GM19468 (cell line): ENCODE results near the gene ACADSB.

Experiments
- ATAC-seq: cut with Tn5 transposase; IDR thresholded peaks from one replicate; pipeline ENCODE4 v1.9.1; 2021; ENCODE audit warnings: mild to moderate bottlenecking, moderate library complexity, moderate number of reproducible peaks; ENCODE audit not compliant: unreplicated experiment; ENCODE audit errors: extremely low read depth

The ACADSB gene

DNA sequence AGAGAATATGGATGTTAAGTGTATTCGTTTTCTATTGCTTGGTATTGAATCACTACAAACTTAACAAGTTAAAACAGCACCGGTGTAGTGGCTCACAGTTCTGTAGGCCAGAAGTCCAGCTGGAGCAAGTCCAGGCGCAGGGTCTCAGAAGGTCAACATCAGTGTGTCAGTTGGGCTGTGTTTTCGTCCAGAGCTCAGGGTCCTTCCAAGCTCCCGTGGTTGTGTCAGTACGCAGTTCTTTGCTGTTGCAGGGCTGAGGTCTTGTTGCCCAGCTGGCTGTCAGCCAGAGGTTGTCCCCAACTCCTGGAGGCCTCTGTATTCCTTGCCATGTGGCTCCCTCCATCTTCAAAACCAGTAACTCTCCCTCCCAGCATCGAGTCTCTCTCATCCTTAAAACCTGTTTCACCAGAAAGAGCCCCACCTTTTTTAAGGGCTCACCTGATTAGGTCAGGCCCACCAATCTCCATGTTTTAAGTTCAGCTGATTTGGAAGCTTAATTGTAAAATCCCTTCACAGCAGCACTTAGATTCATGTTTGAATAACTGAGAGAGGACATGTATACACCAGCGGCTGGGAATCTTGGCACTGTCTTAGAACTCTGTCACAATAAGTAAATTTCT lies 26.8 kb downstream of the ACADSB start:
- ATAC-seq, result no peak

GRCh38 chr10:123038782-123039631 lies 30.2 kb downstream of the ACADSB start:
- ATAC-seq, result no peak

DNA sequence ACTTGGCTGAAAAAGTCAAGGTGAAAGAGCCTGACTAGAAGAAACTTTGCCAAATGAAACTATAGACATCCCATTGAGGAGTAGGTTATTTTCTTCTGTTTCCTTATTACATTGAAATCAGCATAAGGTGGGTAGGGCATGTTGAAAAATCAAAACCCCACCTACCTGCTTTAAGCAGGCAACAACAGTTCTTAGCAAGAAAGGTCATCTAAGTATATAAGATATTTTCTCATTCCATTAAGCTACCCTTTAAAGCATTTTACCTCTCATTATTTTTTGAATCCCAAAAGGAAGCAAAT lies 30.8 kb downstream of the ACADSB start:
- no peak for ATAC-seq

DNA sequence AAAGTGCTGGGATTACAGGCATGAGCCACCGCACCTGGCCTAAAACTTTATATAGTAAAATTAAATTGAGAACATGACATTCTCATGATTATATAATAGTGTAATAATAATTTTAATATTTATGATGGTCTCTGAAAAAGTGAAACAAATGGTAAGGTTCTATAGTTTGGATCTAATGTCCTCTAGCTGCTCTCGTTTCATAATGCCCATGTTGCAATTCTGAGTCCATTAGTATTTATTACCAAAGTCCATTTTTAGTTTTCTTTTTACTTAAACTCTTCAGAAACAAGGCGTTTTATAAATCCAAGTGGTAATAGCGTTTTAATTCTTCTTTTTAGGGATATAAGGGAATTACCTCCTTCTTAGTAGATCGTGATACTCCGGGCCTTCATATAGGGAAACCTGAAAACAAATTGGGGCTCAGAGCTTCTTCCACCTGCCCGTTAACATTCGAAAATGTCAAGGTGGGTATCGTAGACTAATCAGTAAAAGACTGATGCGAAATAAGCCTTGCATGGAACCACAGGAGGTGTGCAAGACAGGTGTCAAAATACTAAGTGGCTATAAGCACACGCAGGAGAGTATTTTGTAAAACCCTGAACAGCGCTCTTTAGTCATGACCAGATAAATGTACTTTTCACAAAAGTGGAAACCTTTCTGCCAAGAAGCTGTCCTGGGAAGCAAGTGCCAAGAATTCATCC lies 34.1 kb downstream of the ACADSB start:
- ATAC-seq, result no peak

GRCh38 chr10:123043409-123043925 lies 34.7 kb downstream of the ACADSB start:
- ATAC-seq, result no peak

- ATAC-seq, result no peak
Measured at GRCh38 chr10:123044391-123044790, 35.6 kb downstream of the ACADSB start.

- ATAC-seq, result no peak
Measured at GRCh38 chr10:123045961-123046731, 37.3 kb downstream of the ACADSB start.

- ATAC-seq, result no peak
Measured at GRCh38 chr10:123057968-123058367, 49.2 kb downstream of the ACADSB start.

DNA sequence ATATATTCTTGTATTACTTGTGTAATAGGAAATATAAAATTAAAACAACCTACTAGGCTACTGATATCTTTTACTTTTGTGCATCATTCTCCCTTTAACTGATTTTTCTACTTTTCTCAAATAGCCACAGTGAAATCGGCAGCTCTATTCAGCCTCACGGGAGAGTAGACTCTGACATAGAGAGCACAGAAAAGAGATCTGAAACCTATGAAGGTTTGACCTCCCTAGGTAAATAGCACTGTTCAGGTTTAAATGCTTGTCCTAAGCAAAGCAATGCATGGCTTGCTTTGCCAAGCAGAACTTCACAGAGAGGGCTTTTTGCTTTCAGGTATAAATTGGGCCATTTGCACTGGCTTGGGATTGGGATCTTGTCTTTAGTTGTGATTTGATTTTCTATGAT lies 53.1 kb downstream of the ACADSB start:
- ATAC-seq, result no peak

GRCh38 chr10:123062726-123063125 lies 53.9 kb downstream of the ACADSB start:
- no peak for ATAC-seq

DNA sequence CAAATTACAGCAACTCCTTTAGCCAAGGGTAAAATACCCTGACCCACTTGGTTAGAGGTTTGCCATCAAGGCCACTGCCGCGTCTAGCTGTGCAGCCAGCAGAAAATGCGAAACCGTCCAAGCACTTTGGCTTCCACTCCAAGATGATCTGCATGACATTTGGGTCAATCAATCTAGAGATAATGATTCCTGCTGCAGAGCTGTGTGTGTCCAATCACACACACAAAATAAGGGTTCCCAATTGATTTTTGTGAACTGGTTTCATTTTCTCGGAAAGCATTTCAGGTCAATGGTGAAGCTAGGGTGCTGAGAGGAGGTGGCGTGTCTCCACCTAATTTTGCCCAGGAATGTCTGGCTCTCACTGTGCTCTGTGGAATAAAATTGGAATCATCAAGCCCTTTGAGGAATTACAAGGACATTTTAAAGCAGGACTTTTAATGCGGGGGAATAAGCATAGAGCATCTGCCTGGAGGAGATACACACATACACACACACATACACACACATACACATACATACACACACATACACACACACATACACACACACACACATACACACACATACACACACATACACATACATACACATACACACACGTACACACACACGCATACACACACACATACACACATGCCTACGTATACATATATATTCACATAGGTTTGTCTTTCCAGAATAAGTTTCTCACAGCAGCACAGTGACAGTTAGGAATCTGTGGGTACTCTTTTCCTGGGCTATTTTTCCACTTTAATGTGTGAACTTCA lies 59.5 kb downstream of the ACADSB start:
- ATAC-seq, result no peak

- ATAC-seq, result no peak
Measured at GRCh38 chr10:123069246-123069986, 60.6 kb downstream of the ACADSB start.

- ATAC-seq, result no peak
Measured at GRCh38 chr10:123073187-123073586, 64.4 kb downstream of the ACADSB start.

GRCh38 chr10:123074215-123074614 lies 65.4 kb downstream of the ACADSB start:
- no peak for ATAC-seq

GRCh38 chr10:123081896-123082295 lies 73.1 kb downstream of the ACADSB start:
- ATAC-seq, result no peak

- ATAC-seq, result no peak
Measured at GRCh38 chr10:123083811-123084210, 75.0 kb downstream of the ACADSB start.

DNA sequence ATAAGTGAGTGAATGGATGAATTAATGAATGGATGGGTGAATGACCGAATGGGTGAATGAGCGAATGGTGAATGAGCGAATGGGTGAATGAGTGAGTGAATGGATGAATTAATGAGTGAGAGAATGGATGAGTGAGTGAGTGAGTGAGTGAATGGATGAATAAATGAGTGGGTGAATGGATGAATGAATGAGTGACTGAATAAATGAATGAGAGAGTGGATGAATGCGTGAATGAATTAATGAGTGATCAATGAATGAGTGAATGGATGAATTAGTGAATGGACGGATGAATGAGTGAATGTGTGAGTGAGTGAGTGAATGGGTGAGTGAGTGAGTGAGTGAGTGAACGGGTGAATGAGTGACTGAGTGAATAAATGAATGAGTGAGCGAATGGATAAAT lies 77.5 kb downstream of the ACADSB start:
- no peak for ATAC-seq

GRCh38 chr10:123087348-123087747 lies 78.5 kb downstream of the ACADSB start:
- no peak for ATAC-seq

DNA sequence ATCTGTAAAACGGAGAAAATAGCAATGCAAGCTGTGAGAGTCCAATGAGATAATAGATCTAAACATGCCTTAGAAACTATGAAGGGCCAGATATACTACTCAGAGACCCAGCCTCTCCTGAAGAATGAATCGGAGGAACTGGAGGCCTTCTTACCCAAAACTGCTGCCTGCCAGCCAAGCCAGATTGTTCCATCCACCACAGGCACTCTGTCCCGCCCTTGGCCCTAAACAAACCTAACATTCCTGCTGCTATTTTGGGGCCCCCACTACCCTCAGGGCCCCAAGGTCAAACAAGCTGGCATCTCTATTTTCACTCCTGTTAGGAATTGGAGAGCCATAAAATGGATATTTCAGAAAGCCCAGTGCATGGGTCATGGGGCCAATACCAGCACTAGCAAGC lies 79.0 kb downstream of the ACADSB start:
- ATAC-seq, result no peak
